Sigmoid colon (tissue), 7 donors: ENCODE results near the gene PHTF2. TPM values are rescaled to one million over a fixed set of nuclear protein-coding genes. Genes with fewer than 3 reads are reported as not detected.

Experiments used
- DNase-seq: peaks from one replicate; pipeline ENCODE4 v3.0.0-alpha.2; 2019
- H3K27ac ChIP-seq, 4 donors: fragments of 200-600 bp; sonication (generic); one replicate each; pipeline ENCODE4 v1.5.1; 2016 to 2019; ENCODE audit warnings: mild to moderate bottlenecking in 1 of 4
- H3K27me3 ChIP-seq, 3 donors: fragments of 200-600 bp; sonication (generic); one replicate each; pipeline ENCODE4 v1.5.1; 2019; ENCODE audit warnings: mild to moderate bottlenecking in 1 of 3
- H3K36me3 ChIP-seq, 4 donors: fragments of 200-600 bp; sonication (generic); one replicate each; pipeline ENCODE4 v1.5.1; 2016 to 2019
- H3K4me1 ChIP-seq, 4 donors: fragments of 200-600 bp; sonication (generic); one replicate each; pipeline ENCODE4 v1.5.1; 2017 to 2019
- H3K4me3 ChIP-seq, 4 donors: fragments of 200-600 bp; sonication (generic); one replicate each; pipeline ENCODE4 v1.5.1; 2017 to 2019; ENCODE audit warnings: mild to moderate bottlenecking in 2 of 4, moderate library complexity in 1 of 4
- H3K9me3 ChIP-seq, 4 donors: fragments of 200-600 bp in 3 of 4; sonication (generic) in 3 of 4; one replicate each; pipeline versions ENCODE4 v1.5.1 to v1.6.1; 2013 to 2019
- CTCF ChIP-seq, 4 experiments: fragments of 450-650 bp in 3 of 4; fragments of 200-600 bp in 1 of 4; IDR thresholded peaks; one replicate each; pipeline ENCODE4 v1.5.1; 2016 to 2019; ENCODE audit warnings: antibody characterized with exemption in 4 of 4, mild to moderate bottlenecking in 3 of 4, moderate library complexity in 2 of 4
- EP300 ChIP-seq, 4 donors: sonication (generic); formaldehyde crosslinking; IDR thresholded peaks; one replicate each; pipeline ENCODE4 v1.6.1; 2017; ENCODE audit warnings: antibody characterized with exemption in 4 of 4
- POLR2A ChIP-seq, 2 donors: fragments of 450-650 bp; IDR thresholded peaks; one replicate each; pipeline ENCODE4 v1.6.1; 2016; ENCODE audit warnings: antibody characterized with exemption in 2 of 2, mild to moderate bottlenecking in 2 of 2, moderate library complexity in 2 of 2
- POLR2AphosphoS5 ChIP-seq, 4 donors: sonication (generic); formaldehyde crosslinking; IDR thresholded peaks; one replicate each; pipeline ENCODE4 v1.6.1; 2017; ENCODE audit warnings: antibody characterized with exemption in 4 of 4
- WGBS, 2 donors: extraction: QIAGEN DNeasy Blood & Tissue Kit; methylation state at CpG; one replicate each; pipeline ENCODE4 v1.1.7; 2013; 5-methylcytosine and 5-hydroxymethylcytosine counted together
- intact Hi-C: fragments of 100-400 bp; cut with DNase I; formaldehyde crosslinking; loops from one replicate; pipeline ENCODE4 v1.15.1; 2023
- polyA plus RNA-seq, 3 donors: library from polyadenylated mRNA; stranded (reverse); fragments of 200-250 nt; gene quantifications; one replicate each; pipeline ENCODE4 v1.2.3, GENCODE V29; 2013
- total RNA-seq, 4 donors: library from RNA; depleted of rRNA; stranded (reverse); fragments of >200 nt; gene quantifications; one replicate each; pipeline ENCODE4 v1.1.0, GENCODE V29; 2016
- donor health status: healthy with polysubstance abuse.
- donor health status: Bipolar disorder and iron deficiency.
- donor health status: healthy.

PHTF2 gene
- total and polyA plus RNA-seq, 7 donors = 2.3 to 19.3 (median 17.4) TPM

GRCh38 chr7:77980087-77980713 is 181.6 kb downstream of the PHTF2 start:
- Histone ChIP-seq H3K27me3 (no peaks in the 10 kb centered on the region), H3K36me3 (no peaks in the 10 kb centered on the region), H3K4me3 (no peak overlapping the region), H3K4me1 (no peaks in the 10 kb centered on the region), H3K27ac (no peak overlapping the region), H3K9me3 (no peaks in the 10 kb centered on the region)
- WGBS, 2 donors = 77 to 94% methylated on average over 3 of the region's 3 CpGs
- no peak for DNase-seq
- no peak for TF ChIP-seq POLR2A (IDR thresholded peaks at IDR 0.05)
- no peak for TF ChIP-seq POLR2AphosphoS5 (IDR thresholded peaks at IDR 0.05)
- no peak for TF ChIP-seq CTCF (IDR thresholded peaks at IDR 0.05)
- TF ChIP-seq EP300 (IDR thresholded peaks at IDR 0.05) = no peak
- intact Hi-C loops = no loop called here

GRCh38 chr7:77982926-77983550 is 184.5 kb downstream of the PHTF2 start:
- no peak for DNase-seq
- Histone ChIP-seq H3K4me1 (no peaks in the 10 kb centered on the region), H3K36me3 (no peaks in the 10 kb centered on the region), H3K27ac (no peak overlapping the region), H3K27me3 (no peaks in the 10 kb centered on the region), H3K9me3 (no peaks in the 10 kb centered on the region), H3K4me3 (no peak overlapping the region)
- intact Hi-C loops = no loop called here
- TF ChIP-seq CTCF (IDR thresholded peaks at IDR 0.05) (no peak), POLR2A (IDR thresholded peaks at IDR 0.05) (no peak), EP300 (IDR thresholded peaks at IDR 0.05) (no peak), POLR2AphosphoS5 (IDR thresholded peaks at IDR 0.05) (no peak)
- WGBS, 2 donors = 65 to 70% methylated on average over 5 of the region's 5 CpGs

- Histone ChIP-seq H3K9me3 (no peaks in the 10 kb centered on the region), H3K4me3 (no peak overlapping the region), H3K27ac (no peak overlapping the region), H3K36me3 (no peaks in the 10 kb centered on the region), H3K27me3 (no peaks in the 10 kb centered on the region), H3K4me1 (no peaks in the 10 kb centered on the region)
- 96 to 98% methylated on average over 4 of the region's 4 CpGs for WGBS, 2 donors
- TF ChIP-seq POLR2A (IDR thresholded peaks at IDR 0.05) (no peak), POLR2AphosphoS5 (IDR thresholded peaks at IDR 0.05) (no peak), EP300 (IDR thresholded peaks at IDR 0.05) (no peak), CTCF (IDR thresholded peaks at IDR 0.05) (no peak)
- no peak for DNase-seq
- intact Hi-C loops = no loop called here
Observed at GRCh38 chr7:77983973-77984372, 185.4 kb downstream of the PHTF2 start.

- TF ChIP-seq CTCF (IDR thresholded peaks at IDR 0.05) (no peak), POLR2AphosphoS5 (IDR thresholded peaks at IDR 0.05) (no peak), EP300 (IDR thresholded peaks at IDR 0.05) (no peak), POLR2A (IDR thresholded peaks at IDR 0.05) (no peak)
- Histone ChIP-seq H3K4me3 (no peak overlapping the region), H3K27ac (no peak overlapping the region), H3K9me3 (no peaks in the 10 kb centered on the region), H3K27me3 (no peaks in the 10 kb centered on the region), H3K36me3 (no peaks in the 10 kb centered on the region), H3K4me1 (no peaks in the 10 kb centered on the region)
- intact Hi-C loops = no loop called here
- no peak for DNase-seq
- 85 to 90% methylated on average over 12 of the region's 12 CpGs for WGBS, 2 donors
Observed at GRCh38 chr7:77985232-77985973, 186.8 kb downstream of the PHTF2 start.
